HG02840 (cell line): Measurements from ENCODE around the gene CASTOR1.

Source experiments
- ATAC-seq: cut with Tn5 transposase; IDR thresholded peaks from one replicate; pipeline ENCODE4 v1.9.1; 2021; ENCODE audit warnings: mild to moderate bottlenecking, moderate library complexity, moderate number of reproducible peaks; ENCODE audit not compliant: unreplicated experiment, low FRiP score

Gene CASTOR1

GRCh38 chr22:30301995-30302809 is 12.9 kb upstream of the CASTOR1 start:
- no peak for ATAC-seq

- ATAC-seq = no peak
Measured at GRCh38 chr22:30299322-30299721, 10.0 kb upstream of the CASTOR1 start.

- no peak for ATAC-seq
Measured at GRCh38 chr22:30297991-30298701, 8.8 kb upstream of the CASTOR1 start.

- no peak for ATAC-seq
Measured at GRCh38 chr22:30297276-30297990, 8.1 kb upstream of the CASTOR1 start.

GRCh38 chr22:30296833-30297232 is 7.5 kb upstream of the CASTOR1 start:
- ATAC-seq = no peak

GRCh38 chr22:30296324-30296723 is 7.0 kb upstream of the CASTOR1 start:
- no peak for ATAC-seq

- no peak for ATAC-seq
Measured at GRCh38 chr22:30295576-30295975, 6.3 kb upstream of the CASTOR1 start.

GRCh38 chr22:30294830-30295229 is 5.5 kb upstream of the CASTOR1 start:
- no peak for ATAC-seq

GRCh38 chr22:30294066-30294465 is 4.8 kb upstream of the CASTOR1 start:
- no peak for ATAC-seq

- ATAC-seq = no peak
Measured at GRCh38 chr22:30293026-30293425, 3.7 kb upstream of the CASTOR1 start.

GRCh38 chr22:30292069-30292970 is 3.0 kb upstream of the CASTOR1 start:
- ATAC-seq = no peak

GRCh38 chr22:30291058-30291892 is 2.0 kb upstream of the CASTOR1 start:
- ATAC-seq = no peak

GRCh38 chr22:30290342-30291057 is 1.2 kb upstream of the CASTOR1 start:
- ATAC-seq = no peak

GRCh38 chr22:30289980-30290313 is 642 bp upstream of the CASTOR1 start:
- ATAC-seq = peak; percentile 9

- ATAC-seq = no peak
Measured at GRCh38 chr22:30288419-30289140, 725 bp downstream of the CASTOR1 start.

- ATAC-seq = no peak
Measured at GRCh38 chr22:30287648-30288418, 1.5 kb downstream of the CASTOR1 start.

GRCh38 chr22:30286813-30287647 is 2.3 kb downstream of the CASTOR1 start:
- ATAC-seq = no peak
